Psoas muscle (tissue), 8 donors: ENCODE data around the gene ARSD. TPM values are rescaled to one million over a fixed set of nuclear protein-coding genes. Genes with fewer than 3 reads are reported as not detected.

Source experiments
- ATAC-seq, 4 donors: fragments of 200-7000 bp; cut with Tn5 transposase; one replicate each; pipeline ENCODE4 v1.9.1; 2020; ENCODE audit warnings: moderate library complexity in 3 of 4, mild to moderate bottlenecking in 2 of 4
- DNase-seq, 2 donors: peaks; one replicate each; pipeline ENCODE4 v3.0.0-alpha.2; 2020
- H3K27ac ChIP-seq: fragments of 200-600 bp; one replicate; pipeline ENCODE4 v1.8.0; 2022
- H3K27me3 ChIP-seq, 3 donors: fragments of 200-600 bp in 1 of 3; one replicate each; pipeline versions ENCODE4 v1.6.1 to v1.8.0; 2013 to 2022; ENCODE audit warnings: low read length in 2 of 3, mild to moderate bottlenecking in 2 of 3, moderate library complexity in 1 of 3; ENCODE audit not compliant: insufficient read depth in 3 of 3
- H3K36me3 ChIP-seq, 2 donors: fragments of 200-600 bp in 1 of 2; one replicate each; pipeline versions ENCODE4 v1.6.1 to v1.8.0; 2013 to 2022; ENCODE audit warnings: low read depth in 1 of 2, mild to moderate bottlenecking in 1 of 2, moderate library complexity in 1 of 2; ENCODE audit not compliant: insufficient read depth in 1 of 2
- H3K4me1 ChIP-seq: fragments of 200-600 bp; one replicate; pipeline ENCODE4 v1.8.0; 2022
- H3K4me3 ChIP-seq: fragments of 200-600 bp; one replicate; pipeline ENCODE4 v1.8.0; 2022; ENCODE audit warnings: mild to moderate bottlenecking
- H3K9me3 ChIP-seq: fragments of 200-600 bp; one replicate; pipeline ENCODE4 v1.8.0; 2022
- WGBS, 3 donors: extraction: QIAGEN DNeasy Blood & Tissue Kit; methylation state at CpG; one replicate each; pipeline versions ENCODE4 v1.1.6 to v1.1.7; 2013; 5-methylcytosine and 5-hydroxymethylcytosine counted together
- intact Hi-C, 2 donors: fragments of 100-400 bp; cut with DNase I; formaldehyde crosslinking; loops; one replicate each; pipeline versions ENCODE4 v1.11.0 to v1.14.2; 2022
- polyA plus RNA-seq, 3 donors: library from polyadenylated mRNA; stranded (reverse); fragments of 200-250 nt; gene quantifications; one replicate each; pipeline ENCODE4 v1.2.3, GENCODE V29; 2013
- total RNA-seq, 4 donors: library from RNA; stranded (reverse); fragmentation: NEBNext Ultra II Directional in 2 of 4; extraction: Animal tissue kit (Norgen Biotek cat#: 25700) in 2 of 4; gene quantifications; one replicate each; pipeline versions ENCODE4 v1.2.1 to v1.2.4, GENCODE V29; 2021 to 2023
- TF ChIP-seq, protein P1 (sequence below): fragments of 200-600 bp; IDR thresholded peaks from one replicate; pipeline ENCODE4 v1.8.0; 2022; ENCODE audit warnings: antibody characterized with exemption
- donor health status: healthy with polysubstance abuse.
- donor health status: DM: no; HTN: no; CAD: no; lungs with moderate emphysema.
- donor health status: Bipolar disorder and iron deficiency.
- donor health status: healthy.
- donor health status: DM: yes; HTN: yes; CAD: no.
- donor health status: DM: no; HTN: no; CAD: no.
- donor health status: DM: no; HTN: no; CAD: no.
- donor health status: DM: yes; HTN: yes; CAD: no.

ARSD gene
- total and polyA plus RNA-seq, 7 donors: 0.66 to 2.4 (median 1.6) TPM

DNA sequence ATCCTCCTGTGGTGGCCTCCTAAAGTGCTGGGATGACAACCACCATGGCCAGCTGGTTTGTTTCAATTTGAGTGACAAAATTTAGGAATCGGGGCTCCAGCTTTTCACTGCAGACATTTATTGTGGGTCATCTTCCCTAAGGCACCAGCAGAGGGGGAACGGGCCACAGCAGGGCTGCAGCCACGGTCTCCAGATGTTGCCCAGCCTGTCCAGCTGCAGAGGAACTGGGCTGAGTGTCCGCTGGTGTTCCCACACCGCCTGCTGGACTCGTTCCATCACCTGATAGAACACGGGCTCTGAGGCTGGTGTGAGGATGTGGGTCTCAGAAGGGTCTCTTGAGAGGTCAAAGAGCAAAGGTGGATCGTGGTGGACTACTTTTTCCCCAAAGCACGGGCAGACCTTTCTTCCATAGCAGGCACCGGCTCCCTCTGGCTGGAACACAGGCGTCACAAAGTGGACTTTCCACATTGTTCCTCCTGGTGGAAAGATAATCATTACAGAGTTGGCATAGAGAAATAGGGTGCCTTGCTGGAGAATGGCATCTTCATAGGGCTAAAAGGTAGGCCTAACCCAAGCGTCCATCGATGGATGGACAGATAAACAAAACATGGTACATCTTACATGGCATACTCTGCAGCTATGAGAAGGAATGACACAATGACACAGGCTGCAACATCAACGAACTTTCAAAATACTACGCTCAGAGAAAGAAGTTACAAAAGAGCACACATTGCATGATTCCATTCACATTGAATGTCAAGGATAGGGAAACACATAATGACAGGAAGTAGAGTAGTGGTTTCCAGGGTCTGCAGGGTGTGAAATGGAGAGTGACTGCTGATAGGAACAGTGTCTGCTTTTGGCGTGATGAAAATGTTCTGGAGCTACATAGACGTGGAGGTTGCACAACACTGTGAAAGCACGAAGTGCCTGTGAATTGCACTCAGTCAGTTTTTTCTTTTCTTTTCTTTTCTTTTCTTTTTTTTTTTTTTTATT is 5.9 kb upstream of the ARSD start:
- no peak for ATAC-seq
- WGBS, 3 donors: 58 to 71% (median 67%) methylated on average over 17 to 18 of the region's 18 CpGs
- Histone ChIP-seq H3K4me3 (no peak overlapping the region), H3K27me3 (peaks cover 0 to 7% (median 0%) of the 10 kb centered on the region in 3 donors), H3K9me3 (peaks cover 10% of the 10 kb centered on the region), H3K4me1 (no peaks in the 10 kb centered on the region), H3K27ac (no peak overlapping the region), H3K36me3 (no peaks in the 10 kb centered on the region)
- TF ChIP-seq, protein P1, sequence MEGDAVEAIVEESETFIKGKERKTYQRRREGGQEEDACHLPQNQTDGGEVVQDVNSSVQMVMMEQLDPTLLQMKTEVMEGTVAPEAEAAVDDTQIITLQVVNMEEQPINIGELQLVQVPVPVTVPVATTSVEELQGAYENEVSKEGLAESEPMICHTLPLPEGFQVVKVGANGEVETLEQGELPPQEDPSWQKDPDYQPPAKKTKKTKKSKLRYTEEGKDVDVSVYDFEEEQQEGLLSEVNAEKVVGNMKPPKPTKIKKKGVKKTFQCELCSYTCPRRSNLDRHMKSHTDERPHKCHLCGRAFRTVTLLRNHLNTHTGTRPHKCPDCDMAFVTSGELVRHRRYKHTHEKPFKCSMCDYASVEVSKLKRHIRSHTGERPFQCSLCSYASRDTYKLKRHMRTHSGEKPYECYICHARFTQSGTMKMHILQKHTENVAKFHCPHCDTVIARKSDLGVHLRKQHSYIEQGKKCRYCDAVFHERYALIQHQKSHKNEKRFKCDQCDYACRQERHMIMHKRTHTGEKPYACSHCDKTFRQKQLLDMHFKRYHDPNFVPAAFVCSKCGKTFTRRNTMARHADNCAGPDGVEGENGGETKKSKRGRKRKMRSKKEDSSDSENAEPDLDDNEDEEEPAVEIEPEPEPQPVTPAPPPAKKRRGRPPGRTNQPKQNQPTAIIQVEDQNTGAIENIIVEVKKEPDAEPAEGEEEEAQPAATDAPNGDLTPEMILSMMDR: no peak
- DNase-seq: no peak
- intact Hi-C loops: no loop called here

DNA sequence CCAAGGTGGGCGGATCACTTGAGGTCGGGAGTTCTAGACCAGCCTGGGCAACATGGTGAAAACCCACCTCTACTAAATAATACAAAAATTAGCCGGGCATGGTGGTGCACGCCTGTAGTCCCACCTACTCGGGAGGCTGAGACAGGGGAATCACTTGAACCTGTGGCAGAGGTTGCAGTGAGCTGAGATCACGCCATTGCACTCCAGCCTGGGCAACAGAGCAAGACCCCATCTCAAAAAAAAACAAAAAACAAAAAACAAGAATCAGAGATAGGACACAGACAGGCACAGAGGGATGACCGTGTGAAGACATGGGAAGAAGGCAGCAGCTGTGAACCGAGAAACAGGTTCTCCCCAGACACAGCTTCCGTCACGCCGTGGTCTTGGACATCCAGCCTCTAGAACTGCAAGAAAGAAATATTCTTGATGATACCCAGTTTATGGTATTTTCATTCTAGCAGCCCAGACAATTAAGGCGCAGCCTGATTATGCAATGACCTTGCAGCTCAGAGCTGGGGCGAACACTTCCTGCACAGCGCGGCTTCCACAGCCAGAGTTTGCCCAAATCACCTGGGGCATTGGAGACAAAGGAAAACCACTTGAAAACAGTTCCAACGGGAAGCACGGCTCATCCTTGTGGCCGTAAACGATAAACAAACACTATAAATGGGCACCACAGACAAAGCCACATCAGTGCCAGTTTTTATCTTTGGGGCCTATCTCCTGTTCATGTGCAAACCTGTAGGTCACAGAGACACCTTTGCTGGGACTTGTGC is 4.2 kb upstream of the ARSD start:
- DNase-seq: no peak
- no peak overlapping the region for H3K4me3 ChIP-seq
- no peaks in the 10 kb centered on the region for H3K36me3 ChIP-seq
- intact Hi-C loops: no loop called here
- H3K27ac ChIP-seq: no peak overlapping the region
- 76 to 78% (median 77%) methylated on average over 19 of the region's 19 CpGs for WGBS, 3 donors
- peaks cover 10% of the 10 kb centered on the region for H3K9me3 ChIP-seq
- no peak for ATAC-seq
- H3K27me3 ChIP-seq: peaks cover 0 to 21% (median 2%) of the 10 kb centered on the region in 3 donors
- TF ChIP-seq, protein P1: no peak
- no peaks in the 10 kb centered on the region for H3K4me1 ChIP-seq

DNA sequence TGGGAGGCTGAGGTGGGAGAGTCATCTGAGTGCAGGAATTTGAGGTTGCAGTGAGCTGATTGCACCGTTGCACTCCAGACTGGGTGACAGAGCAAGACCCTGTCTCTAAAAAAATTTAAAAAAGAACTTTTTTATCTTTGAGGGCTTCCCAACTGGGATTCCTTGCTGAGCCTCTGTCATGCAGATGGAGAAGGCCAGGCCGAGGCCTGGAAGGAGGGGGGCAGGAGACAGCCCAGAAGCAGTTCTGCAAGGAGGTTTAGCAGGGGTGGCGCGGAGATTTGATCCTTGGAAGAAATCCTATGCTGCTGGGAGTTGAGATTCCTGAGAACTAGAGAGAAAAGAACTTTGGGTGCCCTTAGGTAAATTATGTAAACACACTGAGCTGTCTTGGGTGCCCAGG is 2.5 kb upstream of the ARSD start:
- peaks cover 10% of the 10 kb centered on the region for H3K9me3 ChIP-seq
- DNase-seq: no peak
- no peaks in the 10 kb centered on the region for H3K36me3 ChIP-seq
- WGBS, 3 donors: 68 to 74% (median 72%) methylated on average over 4 of the region's 4 CpGs
- H3K4me1 ChIP-seq: no peaks in the 10 kb centered on the region
- TF ChIP-seq, protein P1: no peak
- H3K27me3 ChIP-seq: peaks cover 0 to 21% (median 2%) of the 10 kb centered on the region in 3 donors
- intact Hi-C loops: no loop called here
- H3K4me3 ChIP-seq: no peak overlapping the region
- no peak overlapping the region for H3K27ac ChIP-seq
- no peak for ATAC-seq

DNA sequence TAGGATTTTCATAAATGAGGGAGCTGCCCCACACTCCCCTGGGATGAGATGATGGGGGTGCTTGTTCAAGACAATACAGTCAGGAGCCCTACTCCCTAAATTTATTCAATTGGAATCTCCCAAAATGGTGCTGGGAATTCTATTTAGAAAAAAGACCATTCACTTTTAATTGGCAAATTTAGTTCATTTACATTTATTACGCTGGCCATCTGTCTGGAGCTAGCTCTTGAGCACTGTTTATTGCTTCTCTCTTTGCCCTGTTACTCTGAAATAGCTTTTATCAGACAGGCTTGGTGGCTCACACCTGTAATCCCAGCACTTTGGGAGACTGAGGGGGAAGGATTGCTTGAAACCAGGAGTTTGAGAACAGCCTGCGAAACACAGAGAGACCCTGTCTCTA is 2.0 kb upstream of the ARSD start:
- intact Hi-C loops: no loop called here
- 70 to 93% (median 92%) methylated on average over 2 of the region's 2 CpGs for WGBS, 3 donors

More for the DNA sequence above, 2.0 kb upstream of the ARSD start:
- Histone ChIP-seq H3K27ac (no peak overlapping the region), H3K4me1 (no peaks in the 10 kb centered on the region), H3K27me3 (peaks cover 0 to 21% (median 2%) of the 10 kb centered on the region in 3 donors), H3K36me3 (no peaks in the 10 kb centered on the region), H3K4me3 (no peak overlapping the region), H3K9me3 (peaks cover 10% of the 10 kb centered on the region)
- DNase-seq (no peak), ATAC-seq (no peak)
- TF ChIP-seq, protein P1: no peak
